IPS DF 4.7 (cell line): ENCODE measurements around the gene TEX26.

Experiments used
- DNase-seq: peaks from one replicate; pipeline ENCODE4 v3.0.0-alpha.2; 2013; ENCODE audit warnings: low spot score; ENCODE audit errors: extremely low read depth

TEX26 gene

GRCh38 chr13:30932481-30933353 lies at the start of gene TEX26:
TSS of gene TEX26 (plus strand) at chr13:30932656. CDS start at chr13:30932716, 60 bp downstream.
- DNase-seq, result peak; percentile 14

- DNase-seq, result no peak
These were observed 49.3 kb upstream of the TEX26 start for GRCh38 chr13:30882996-30883766.

DNA sequence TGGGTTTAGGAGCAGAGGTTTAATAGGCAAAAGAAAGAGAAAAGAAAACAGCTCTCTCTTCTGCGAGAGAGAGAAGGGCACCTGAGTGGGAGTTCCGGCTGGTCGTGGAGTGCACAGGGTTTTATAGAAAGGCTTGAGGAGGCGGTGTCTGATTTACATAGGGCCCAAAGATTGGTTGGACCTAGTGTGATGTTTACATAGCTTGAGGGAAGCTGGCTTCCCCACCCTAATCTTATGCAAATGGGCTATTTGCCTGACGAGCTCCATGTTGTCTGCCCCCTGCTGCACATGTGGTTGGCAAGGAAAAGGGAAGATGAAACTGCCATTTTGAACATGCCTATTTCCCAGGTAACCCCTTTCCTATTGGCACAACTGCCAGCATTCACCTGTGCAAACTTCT lies 47.9 kb upstream of the TEX26 start:
- no peak for DNase-seq

DNA sequence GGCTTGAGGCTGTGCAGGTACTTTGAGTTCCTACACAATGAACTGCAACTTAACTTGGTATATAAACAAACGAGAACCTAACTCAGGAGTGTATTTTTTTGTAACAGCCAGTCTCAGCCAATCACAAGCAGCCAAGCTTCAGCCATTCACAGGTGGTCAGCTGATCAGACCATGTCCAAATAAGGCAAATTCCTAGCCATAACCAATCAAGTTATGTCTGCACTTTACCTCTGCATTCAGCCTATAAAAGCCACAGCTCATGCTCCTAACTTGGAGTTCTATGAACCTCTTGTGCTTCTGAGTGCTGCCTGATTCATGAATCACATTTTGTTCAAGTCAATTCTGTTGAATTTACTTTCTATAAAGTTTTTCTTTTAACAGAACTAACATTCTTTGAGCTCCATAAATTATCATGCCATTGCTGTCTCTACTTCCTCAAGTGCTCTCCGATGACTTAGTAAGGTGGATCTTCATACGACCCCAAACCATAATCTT lies 43.2 kb upstream of the TEX26 start:
- DNase-seq, result no peak

DNA sequence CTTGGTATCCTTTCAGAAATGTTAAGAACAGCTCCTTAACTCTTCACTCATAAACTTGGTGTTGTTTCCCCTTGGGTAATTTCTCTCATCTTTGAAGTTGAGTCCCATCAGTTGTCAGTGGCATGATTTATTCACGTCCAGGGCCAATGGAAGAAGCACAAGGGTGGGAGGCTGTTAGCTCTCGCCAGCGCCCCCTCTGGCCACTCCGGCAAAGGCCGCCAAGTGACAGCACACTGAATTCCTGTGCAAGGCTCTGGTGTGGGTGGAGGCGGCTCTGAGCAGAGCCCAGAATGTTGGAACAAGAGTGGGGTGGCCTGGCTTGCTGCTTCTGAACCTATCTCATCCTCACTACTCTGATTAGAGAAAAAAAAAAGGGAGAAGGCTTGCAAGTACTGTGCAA lies 39.5 kb upstream of the TEX26 start:
- DNase-seq, result no peak

GRCh38 chr13:30895773-30896172 lies 36.7 kb upstream of the TEX26 start:
- DNase-seq, result no peak

DNA sequence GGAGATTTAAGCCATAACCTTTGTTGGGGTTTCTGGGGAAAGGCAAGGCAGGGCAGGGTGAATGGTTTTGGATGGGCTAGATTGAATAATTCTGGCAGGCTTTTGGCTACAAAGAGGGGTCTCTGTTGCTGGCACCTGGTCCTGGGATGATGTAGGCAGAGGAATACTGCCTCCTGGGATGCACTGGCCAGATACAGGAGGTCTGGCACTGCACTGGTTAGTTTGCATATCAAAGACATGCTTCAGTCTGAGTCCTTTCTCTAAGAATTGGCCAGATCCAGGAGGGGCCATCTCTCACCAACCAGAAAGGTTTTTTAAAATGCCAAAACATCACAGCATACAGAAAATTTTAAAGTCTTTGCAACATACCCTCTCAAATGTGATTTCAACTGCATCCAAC lies 34.4 kb upstream of the TEX26 start:
- DNase-seq, result no peak

GRCh38 chr13:30898678-30899241 lies 33.7 kb upstream of the TEX26 start:
- DNase-seq, result no peak

GRCh38 chr13:30900436-30900835 lies 32.0 kb upstream of the TEX26 start:
- DNase-seq, result no peak

- no peak for DNase-seq
These were observed 31.3 kb upstream of the TEX26 start for GRCh38 chr13:30900952-30901749.

DNA sequence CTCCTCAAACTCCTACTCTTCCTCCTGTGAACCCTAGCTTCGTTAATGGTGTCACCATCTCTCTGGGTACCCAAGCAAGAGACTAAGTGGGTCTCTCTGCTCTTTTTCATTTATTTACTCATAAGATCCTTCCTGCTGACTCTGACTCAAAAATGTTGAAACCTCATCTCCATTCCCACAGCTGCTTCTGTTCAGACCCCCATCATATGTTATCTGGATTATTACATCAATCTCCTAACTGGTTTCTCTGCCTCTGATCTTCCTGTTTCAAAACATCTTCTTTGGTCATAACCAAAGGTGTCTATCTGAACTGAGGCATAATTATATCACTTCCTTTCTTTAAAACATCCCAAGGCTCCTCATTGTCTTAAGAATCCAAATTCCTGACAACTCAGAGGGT lies 28.4 kb upstream of the TEX26 start:
- no peak for DNase-seq

DNA sequence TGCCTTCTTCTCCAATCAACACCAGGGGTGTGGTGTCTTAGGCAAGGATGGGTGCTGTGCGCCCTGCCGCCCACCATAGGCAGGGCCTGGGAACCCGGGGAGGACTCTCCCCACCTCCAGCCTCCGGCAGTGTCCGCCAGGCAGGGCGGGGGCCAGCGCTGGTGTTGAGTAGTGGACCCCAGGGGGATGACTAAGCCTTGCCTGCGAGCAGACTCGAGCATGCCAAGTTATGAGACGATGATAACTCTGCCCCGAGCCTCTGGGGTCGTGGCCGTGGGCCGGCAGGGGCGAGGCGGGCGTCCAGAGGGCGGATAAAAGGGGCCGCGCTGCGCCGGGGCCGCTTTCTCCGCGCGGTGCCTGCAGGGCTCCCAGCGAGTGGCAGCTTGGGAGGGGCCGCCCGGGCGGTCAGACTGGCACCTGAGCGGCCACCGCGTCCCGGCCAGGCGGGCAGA lies 26.5 kb upstream of the TEX26 start, which contains the start of gene MEDAG:
Gene MEDAG, plus strand, starts transcription at position 340 of the 452 bp plus-strand sequence. CDS start 245 bp downstream, outside the sequence.
- no peak for DNase-seq

GRCh38 chr13:30906411-30907051 lies 25.9 kb upstream of the TEX26 start:
- DNase-seq, result no peak

- DNase-seq, result no peak
These were observed 25.2 kb upstream of the TEX26 start for GRCh38 chr13:30907121-30907861.

DNA sequence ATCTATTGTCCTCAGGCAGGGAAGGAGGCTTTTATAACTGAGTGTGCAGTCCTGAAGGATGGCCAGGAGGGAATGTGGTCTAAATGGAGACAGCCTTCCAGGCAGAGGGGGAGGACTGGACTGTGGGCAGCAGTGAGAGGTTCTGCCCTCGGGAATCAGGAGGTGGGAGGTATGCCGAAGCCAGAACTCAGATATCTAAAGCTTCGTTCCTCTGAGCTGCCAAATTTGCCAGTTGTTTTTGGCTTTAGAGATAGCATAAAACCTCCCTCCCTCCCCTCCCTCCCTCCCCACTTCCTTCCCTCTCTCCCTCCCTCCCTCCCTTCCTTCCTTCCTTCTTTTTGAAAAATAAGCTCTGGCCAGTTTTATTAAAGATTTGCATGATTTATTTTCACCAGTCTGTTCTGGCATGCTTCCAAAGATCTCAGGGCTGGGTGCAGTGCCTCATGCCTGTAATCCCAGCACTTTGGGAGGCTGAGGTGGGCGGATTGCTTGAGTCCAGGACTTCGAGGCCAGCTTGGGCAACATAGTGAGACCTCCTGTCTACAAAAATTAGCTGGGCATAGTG lies 24.0 kb upstream of the TEX26 start:
- no peak for DNase-seq

- DNase-seq, result no peak
These were observed 21.8 kb upstream of the TEX26 start for GRCh38 chr13:30910676-30911075.

DNA sequence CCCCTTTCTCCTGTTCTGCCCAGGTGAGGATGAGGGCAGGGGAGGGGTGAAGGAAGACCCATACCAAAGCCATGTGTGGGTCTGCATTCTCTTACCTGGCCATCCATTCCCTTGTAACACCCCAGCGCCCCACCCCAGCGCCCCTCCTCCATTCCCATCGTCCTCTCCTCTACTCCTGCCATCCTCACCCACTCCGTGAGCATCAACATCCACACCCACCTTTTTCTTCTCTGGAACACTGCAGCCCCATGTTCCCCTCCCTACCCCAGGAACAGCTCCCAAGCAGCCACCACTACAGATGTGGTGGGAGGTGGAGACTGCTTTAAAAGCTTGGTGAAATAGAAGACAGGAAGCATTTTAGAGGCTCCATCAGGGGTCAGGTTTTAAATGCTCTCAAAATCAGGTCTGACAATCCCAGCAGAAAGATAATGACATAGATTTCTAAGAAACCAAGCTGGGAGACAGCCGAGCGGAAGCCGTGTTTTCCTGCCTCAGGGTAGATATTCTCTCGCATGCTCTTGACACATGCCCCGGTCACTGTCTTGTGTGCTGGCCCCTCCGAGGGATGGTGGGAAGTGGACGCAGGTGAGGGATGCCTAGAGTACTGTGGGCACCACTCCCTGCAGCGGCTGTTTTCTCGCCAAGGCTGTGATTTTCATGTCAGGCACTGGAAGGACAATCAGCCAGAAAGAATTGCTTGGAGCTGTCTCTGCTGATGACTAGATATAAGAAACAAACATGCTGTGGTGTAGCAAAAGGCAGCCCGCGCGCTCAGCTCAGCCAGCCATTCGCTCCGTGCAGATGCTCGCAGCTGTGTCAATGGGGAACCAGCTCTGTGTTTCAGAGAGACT lies 16.5 kb upstream of the TEX26 start:
- DNase-seq, result no peak

DNA sequence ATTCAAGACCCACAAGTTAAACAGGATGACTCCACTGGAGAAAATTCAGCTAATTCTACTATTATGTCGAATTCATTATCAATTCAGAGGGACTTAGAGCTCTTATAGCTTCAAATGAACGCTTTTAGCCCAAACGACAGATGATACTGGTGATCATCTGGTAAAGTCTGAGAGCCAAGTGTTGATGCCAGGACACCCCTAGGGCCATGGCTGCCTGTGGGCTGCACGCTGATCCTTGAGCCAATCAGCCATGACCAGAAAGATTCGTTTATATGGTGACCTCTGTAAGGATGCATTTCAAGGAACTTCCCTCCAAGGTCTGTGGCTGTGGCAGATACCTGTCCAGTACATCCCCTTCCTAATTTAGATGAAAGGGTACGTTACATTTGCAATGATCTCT lies 15.5 kb upstream of the TEX26 start:
- no peak for DNase-seq
